Limb (tissue), 2 donors: ENCODE measurements around the gene NDRG2.

Source experiments
- DNase-seq, 2 donors: peaks; one replicate each; pipeline ENCODE4 v3.0.0-alpha.2; 2016; ENCODE audit errors: extremely low spot score in 2 of 2

Gene NDRG2

DNA sequence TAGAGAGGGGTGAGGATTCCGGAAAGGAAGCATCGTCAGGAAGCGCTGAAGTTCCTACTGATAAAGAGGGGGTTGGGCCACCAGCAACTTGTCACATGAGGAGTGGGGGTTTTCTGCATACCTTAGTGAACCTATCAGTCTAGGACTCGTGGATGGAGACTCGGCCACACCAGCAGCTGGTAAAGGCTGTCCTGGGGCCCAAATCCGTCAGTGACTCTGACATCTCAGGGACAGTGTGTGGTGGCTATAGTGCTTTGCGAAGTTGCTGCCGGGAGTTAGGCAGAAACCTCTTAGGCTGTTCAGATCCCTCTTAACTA lies 53.2 kb downstream of the NDRG2 start:
- no peak for DNase-seq

GRCh38 chr14:20970983-20971704 lies 53.7 kb downstream of the NDRG2 start:
- peak; percentile 89 to 90 for DNase-seq

GRCh38 chr14:20970647-20970982 lies 54.2 kb downstream of the NDRG2 start:
- DNase-seq: no peak

GRCh38 chr14:20969336-20969735 lies 55.5 kb downstream of the NDRG2 start:
- no peak for DNase-seq
